GM23338 (cell line): Measurements from ENCODE around the gene AACS. TPM values are rescaled to one million over a fixed set of nuclear protein-coding genes. Genes with fewer than 3 reads are reported as not detected.

ENCODE experiments used
- polyA plus RNA-seq: library from polyadenylated mRNA; unstranded; fragments of >200 nt; fragmentation: Nextera tagmentation; extraction: Ambion mirVana; gene quantifications from 2 replicates; pipeline ENCODE4 v1.2.1, GENCODE V29; 2016
- small RNA-seq: library from RNA; depleted of rRNA; stranded (forward); fragments of <200 nt; gene quantifications from one replicate; pipeline ENCODE3, GENCODE V24; 2014; ENCODE audit warnings: low replicate concordance
- total RNA-seq: library from RNA; depleted of rRNA; stranded (reverse); fragments of >200 nt; shearing (Covaris generic); gene quantifications from 2 replicates; pipeline ENCODE4 v1.2.3, GENCODE V29; 2014; rRNA removed

Gene AACS
- total and polyA plus RNA-seq, 2 experiments from 2014 or later = 31.1 to 64.4 TPM

Small RNA genes within 50 kb of the gene (small RNA-seq; reads per million reads assigned to genes)
- not detected for gene AC122688.1

Other genes with a start within 250 kb of the AACS start
- 49.3 and 62.5 TPM in 2 replicates for gene SCARB1, start 201.6 kb upstream of the AACS start, total RNA-seq
- gene SCARB1, start 201.6 kb upstream of the AACS start, polyA plus RNA-seq = 31.0 TPM in 2 replicates
- 665 and 754 TPM in 2 replicates for gene UBC, start 150.8 kb upstream of the AACS start, total RNA-seq
- 511 and 519 TPM in 2 replicates for gene UBC, start 150.8 kb upstream of the AACS start, polyA plus RNA-seq
- gene DHX37, start 76.3 kb upstream of the AACS start, total RNA-seq = 52.9 and 61.5 TPM in 2 replicates
- gene DHX37, start 76.3 kb upstream of the AACS start, polyA plus RNA-seq = 16.0 and 17.4 TPM in 2 replicates
- gene BRI3BP, start 71.8 kb upstream of the AACS start, total RNA-seq = 10.7 and 12.6 TPM in 2 replicates
- gene BRI3BP, start 71.8 kb upstream of the AACS start, polyA plus RNA-seq = 5.8 and 7.5 TPM in 2 replicates
- 42.6 and 47.6 TPM in 2 replicates for gene TMEM132B, start 121.0 kb downstream of the AACS start, total RNA-seq
- gene TMEM132B, start 121.0 kb downstream of the AACS start, polyA plus RNA-seq = 8.3 and 9.1 TPM in 2 replicates